GM19043 (cell line): Measurements from ENCODE around the gene HSPA8.
"Not testable (repeated sequence)": the region's sequence is repeated elsewhere in the genome, so short reads cannot be mapped to it uniquely, and the experiment has no call there.

Experiments
- ATAC-seq: cut with Tn5 transposase; IDR thresholded peaks from one replicate; pipeline ENCODE4 v1.9.1; 2021; ENCODE audit warnings: low read depth; ENCODE audit not compliant: unreplicated experiment

The HSPA8 gene

GRCh38 chr11:123061403-123062157 is at the start of gene HSPA8:
TSS of gene HSPA8 (minus strand) at chr11:123062136. CDS start at chr11:123061324, 812 bp downstream.
- ATAC-seq = no peak

- no peak for ATAC-seq
These were observed 49.5 kb upstream of the HSPA8 start for GRCh38 chr11:123111465-123111864.

- no peak for ATAC-seq
These were observed 48.5 kb upstream of the HSPA8 start for GRCh38 chr11:123110397-123110796.

GRCh38 chr11:123107945-123108495 is 46.1 kb upstream of the HSPA8 start:
- no peak for ATAC-seq

- no peak for ATAC-seq
These were observed 42.8 kb upstream of the HSPA8 start for GRCh38 chr11:123104697-123105096.

- ATAC-seq = no peak
These were observed 41.5 kb upstream of the HSPA8 start for GRCh38 chr11:123103326-123103980.

GRCh38 chr11:123100379-123101085 is 38.6 kb upstream of the HSPA8 start:
- ATAC-seq = no peak

- no peak for ATAC-seq
These were observed 37.1 kb upstream of the HSPA8 start for GRCh38 chr11:123098990-123099389.

GRCh38 chr11:123093739-123094138 is 31.8 kb upstream of the HSPA8 start:
- ATAC-seq = no peak

GRCh38 chr11:123091506-123091905 is 29.6 kb upstream of the HSPA8 start:
- no peak for ATAC-seq

- ATAC-seq = not testable (repeated sequence)
These were observed 28.2 kb upstream of the HSPA8 start for GRCh38 chr11:123090168-123090567.

GRCh38 chr11:123088896-123089295 is 27.0 kb upstream of the HSPA8 start:
- ATAC-seq = not testable (repeated sequence)

- not testable (repeated sequence) for ATAC-seq
These were observed 25.7 kb upstream of the HSPA8 start for GRCh38 chr11:123087657-123088056.

- no peak for ATAC-seq
These were observed 24.4 kb upstream of the HSPA8 start for GRCh38 chr11:123086305-123086704.

- no peak for ATAC-seq
These were observed 23.6 kb upstream of the HSPA8 start for GRCh38 chr11:123085497-123085896.

- no peak for ATAC-seq
These were observed 22.5 kb upstream of the HSPA8 start for GRCh38 chr11:123084454-123084853.

GRCh38 chr11:123083623-123084029 is 21.7 kb upstream of the HSPA8 start:
- ATAC-seq = no peak

GRCh38 chr11:123082977-123083376 is 21.0 kb upstream of the HSPA8 start:
- ATAC-seq = no peak

- no peak for ATAC-seq
These were observed 18.1 kb upstream of the HSPA8 start for GRCh38 chr11:123080015-123080414.

- ATAC-seq = no peak
These were observed 14.5 kb upstream of the HSPA8 start for GRCh38 chr11:123076484-123076883.
